GM19099 (cell line): Measurements from ENCODE around the gene TSN.
A peak's percentile ranks its signal among the peaks of the same experiment; 100 is the strongest.

Experiments used
- POLR2A ChIP-seq: IDR thresholded peaks from 3 replicates; pipeline ENCODE4 v1.6.1; 2011; ENCODE audit warnings: low read depth; ENCODE audit not compliant: insufficient read length; ENCODE audit errors: extremely low read depth

Gene TSN

GRCh38 chr2:121755237-121756111, at the start of gene TSN:
Gene TSN (plus strand): TSS chr2:121755651. CDS start chr2:121755780, 129 bp downstream.
- peak; percentile 83 for TF ChIP-seq POLR2A

- TF ChIP-seq POLR2A: no peak
Observed at GRCh38 chr2:121705958-121706357, 49.5 kb upstream of the TSN start.

DNA sequence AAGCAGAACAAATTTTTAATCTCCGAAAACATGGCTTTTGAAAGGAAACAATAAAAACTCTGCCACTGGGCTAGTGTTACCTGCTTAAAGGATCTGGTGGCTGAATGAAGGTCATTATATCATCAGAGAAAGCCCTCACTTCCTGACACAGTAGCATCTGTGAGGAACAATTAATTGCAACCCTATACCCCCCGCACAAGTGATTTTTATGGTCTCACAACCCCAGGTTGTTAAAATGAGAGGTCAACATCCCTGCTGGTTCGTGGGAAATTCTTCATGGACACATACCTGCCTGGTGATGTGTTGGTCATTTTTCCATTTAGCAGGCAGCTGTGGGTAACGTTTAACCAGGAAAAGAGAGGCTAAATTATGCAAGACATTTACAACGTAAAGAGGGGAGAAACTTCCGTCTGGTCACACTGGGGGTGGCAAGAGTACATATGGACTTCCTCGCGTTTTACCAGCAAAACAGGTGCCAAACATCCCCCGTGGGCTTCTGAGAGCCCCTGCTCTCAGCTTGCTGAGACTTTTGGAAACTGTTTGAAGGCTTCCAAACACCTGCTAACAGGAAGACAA, 48.0 kb upstream of the TSN start:
- no peak for TF ChIP-seq POLR2A

DNA sequence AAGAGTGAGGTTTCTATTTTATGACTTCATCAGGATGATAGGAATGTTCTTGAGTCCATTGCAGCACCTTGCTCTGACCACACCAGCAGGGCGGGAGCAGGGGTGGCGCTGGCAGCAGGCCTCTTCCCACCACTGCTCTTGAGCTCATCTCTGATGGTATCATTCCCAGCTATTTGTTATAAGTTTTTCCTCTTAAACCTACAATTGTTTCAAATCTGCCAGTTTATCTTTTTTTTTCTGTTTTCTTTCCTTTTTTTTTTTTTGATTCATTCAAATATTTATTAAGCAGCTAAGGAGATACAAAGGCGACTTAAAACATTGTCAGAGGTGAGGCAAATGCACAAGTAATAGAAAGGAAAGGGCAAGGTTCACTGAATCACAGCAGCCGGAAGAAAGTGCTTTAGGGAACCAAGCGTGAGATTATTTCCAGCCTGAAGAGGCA, 47.5 kb upstream of the TSN start:
- no peak for TF ChIP-seq POLR2A

DNA sequence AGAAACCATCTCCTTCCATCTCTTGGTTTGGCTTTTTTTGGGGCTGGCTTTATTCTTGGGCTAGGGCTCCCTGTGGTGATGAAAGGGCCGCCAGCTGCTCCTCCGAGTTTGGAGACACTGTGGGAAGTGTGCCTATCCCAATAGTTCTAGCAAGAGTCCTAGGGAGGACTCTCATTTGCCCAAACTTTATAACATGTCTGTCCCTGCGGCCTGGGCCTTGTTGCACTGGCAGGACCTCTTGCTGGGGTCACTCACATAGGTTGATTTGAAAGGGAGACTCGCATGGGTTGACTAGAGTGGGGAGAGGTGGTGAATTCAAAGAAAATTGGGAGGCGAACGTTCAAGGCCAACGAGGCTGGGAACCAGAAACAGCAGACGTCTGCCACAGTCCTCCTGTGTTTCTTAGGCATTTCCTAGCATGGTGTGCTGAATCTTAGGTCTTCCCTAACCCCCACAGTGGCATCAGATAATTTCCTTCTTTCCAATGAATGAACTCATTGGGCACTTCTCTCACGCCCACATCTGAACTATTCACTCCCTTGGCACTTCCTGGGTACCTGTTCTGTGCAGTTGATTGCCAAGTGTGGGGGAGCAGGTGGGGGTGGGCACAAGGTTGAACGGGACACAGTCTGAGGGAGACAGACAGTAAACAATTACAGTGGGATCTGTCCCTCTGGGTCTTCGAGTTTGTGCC, 45.5 kb upstream of the TSN start:
- TF ChIP-seq POLR2A: no peak

GRCh38 chr2:121710470-121711170, 44.8 kb upstream of the TSN start:
- no peak for TF ChIP-seq POLR2A

DNA sequence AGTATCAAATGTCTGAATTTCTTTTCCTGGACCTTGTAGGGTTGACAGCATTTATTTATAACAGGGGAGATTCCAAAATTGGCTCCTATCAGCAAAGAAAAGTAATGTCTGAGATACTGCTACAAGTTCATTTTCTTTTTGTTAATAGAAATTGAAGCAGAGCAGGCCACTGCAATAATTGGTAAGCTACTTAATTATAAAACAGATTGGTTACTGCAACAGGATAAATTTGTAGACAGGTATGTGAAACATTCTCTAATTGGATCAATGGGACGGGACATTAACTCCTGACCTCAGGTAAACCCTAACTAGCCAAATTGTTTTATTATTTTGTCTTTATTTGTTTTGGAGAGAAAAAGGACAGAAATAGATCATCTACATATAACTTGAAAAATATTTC, 39.3 kb upstream of the TSN start:
- TF ChIP-seq POLR2A: no peak

GRCh38 chr2:121717529-121717928, 37.9 kb upstream of the TSN start:
- no peak for TF ChIP-seq POLR2A

DNA sequence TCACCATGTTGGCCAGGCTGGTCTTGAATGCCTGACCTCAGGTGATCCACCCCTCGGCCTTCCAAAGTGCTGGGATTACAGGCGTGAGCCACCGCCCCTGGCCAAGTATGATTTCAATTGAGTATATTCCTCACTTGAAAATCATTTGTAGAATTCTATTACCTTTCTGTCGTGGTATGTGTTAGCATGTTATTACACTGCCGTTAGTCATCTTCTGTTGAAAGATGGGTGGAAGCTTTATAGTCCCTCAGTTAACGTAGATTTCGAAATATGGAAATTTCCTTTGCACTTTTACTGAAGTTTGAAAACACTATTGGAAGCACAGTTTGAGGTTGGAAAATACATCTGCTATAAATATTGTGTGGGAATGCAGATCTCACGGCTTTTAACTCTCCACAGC, 33.5 kb upstream of the TSN start:
- no peak for TF ChIP-seq POLR2A

DNA sequence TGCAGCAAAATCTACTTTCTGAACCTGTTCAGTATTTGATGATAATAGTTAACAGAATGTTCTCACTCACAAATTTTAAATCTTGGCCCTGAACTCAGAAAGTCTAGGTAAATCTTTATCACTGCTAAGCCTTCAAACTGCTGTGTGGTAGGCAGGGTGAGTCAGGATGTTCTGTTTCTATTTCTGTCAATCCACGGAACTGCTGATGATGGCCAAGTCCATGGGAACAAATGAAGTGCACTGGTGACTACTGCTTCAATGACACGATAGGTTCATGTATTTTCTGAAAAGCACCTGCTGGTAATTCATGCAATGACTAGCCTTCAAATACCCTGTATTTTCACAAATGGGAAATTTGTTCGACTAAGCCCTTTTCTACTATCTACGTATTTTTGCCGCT, 33.0 kb upstream of the TSN start:
- no peak for TF ChIP-seq POLR2A

DNA sequence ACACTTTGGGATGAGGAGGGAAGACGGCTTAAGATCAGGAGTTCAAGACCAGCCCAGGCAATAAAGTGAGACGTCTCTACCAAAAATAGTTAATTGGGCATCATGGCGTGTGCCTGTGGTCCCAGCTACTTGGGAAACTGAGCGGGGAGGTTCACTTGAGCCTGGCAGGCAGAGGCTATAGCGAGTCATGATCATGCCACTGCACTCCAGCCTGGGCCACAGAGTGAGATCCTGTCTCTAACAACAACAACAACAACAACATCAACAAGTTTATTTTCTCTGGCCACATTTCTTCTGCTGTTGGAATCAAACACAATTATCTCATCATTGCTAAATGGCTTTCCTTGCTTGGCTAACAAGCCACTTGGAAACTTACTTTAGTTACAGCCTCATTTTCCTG, 32.1 kb upstream of the TSN start:
- TF ChIP-seq POLR2A: no peak

DNA sequence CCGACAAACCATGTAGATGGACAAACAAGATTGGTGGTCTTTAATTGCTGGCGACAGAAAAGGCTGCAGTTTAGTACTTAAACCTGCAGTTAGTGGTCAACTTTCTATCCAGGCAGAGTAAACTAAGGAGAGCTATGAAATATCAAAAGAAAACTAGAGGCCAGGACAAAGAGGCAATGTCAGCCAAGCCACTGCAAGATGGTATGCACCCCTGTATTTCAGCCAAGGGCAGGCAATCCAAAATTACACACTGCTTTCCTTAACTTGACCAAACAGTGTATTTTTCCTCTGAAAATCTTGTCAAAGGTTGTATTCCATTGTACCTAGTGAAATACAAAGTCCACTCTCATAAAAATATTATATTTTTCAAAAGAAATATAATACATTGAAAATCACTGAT, 28.1 kb upstream of the TSN start:
- no peak for TF ChIP-seq POLR2A

GRCh38 chr2:121727950-121728349, 27.5 kb upstream of the TSN start:
- no peak for TF ChIP-seq POLR2A

DNA sequence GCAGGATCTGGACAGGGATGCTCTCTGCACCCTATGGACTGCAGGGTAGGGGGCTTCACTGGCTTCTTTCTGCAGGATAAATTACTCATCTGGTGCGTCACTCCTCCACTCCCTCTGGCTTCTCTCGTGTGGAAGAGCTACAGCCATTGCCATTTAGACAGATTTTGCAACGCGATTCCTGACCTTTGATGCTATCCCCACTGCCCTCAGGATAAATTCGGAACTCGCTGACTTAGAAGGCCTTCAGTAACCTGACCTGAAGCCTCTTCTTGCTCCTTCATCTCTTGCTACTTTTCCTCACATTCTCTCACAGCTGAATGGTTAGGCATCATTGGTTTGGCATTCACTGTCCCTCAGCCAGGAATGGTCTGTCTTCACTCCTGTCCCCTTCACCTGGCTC, 24.1 kb upstream of the TSN start:
- TF ChIP-seq POLR2A: no peak

DNA sequence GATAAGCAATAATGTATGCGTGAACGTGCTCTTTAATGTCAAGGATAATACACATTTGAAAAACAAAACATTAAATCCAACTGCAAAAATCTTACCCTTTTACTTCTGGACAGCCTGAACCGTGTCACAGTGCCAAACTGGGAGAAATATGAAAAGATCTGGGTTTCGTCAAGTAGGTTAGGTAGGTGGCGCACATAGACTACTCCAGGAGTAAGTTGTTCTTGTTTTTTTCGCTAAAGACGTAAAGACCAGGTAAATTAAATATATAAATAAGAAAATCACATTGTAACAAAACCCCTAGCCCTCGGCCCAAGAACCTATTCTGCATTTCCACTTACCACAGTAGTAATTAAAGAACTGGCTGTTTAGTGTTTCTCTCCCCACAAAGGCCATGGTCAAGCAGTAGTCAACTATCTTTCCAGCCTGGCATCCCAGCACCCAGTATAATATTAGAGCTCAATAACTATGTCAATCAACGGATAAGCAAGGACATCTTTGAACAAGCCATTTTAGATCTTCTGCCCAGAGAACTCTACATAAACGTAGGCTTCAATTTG, 19.9 kb upstream of the TSN start:
- TF ChIP-seq POLR2A: no peak
